Rectal smooth muscle tissue (tissue), 1 donor: ENCODE data around the gene MRAP.

Source experiments
- H3K27ac ChIP-seq: one replicate; pipeline ENCODE4 v1.7.0; 2013; ENCODE audit warnings: low read depth, low read length, inconsistent platforms
- H3K27me3 ChIP-seq: one replicate; pipeline ENCODE4 v1.7.0; 2013; ENCODE audit warnings: low read length; ENCODE audit not compliant: control insufficient read depth, insufficient read depth
- H3K36me3 ChIP-seq: one replicate; pipeline ENCODE4 v1.7.0; 2013; ENCODE audit warnings: low read length; ENCODE audit not compliant: control insufficient read depth, insufficient read depth
- H3K4me1 ChIP-seq: one replicate; pipeline ENCODE4 v1.7.0; 2013; ENCODE audit warnings: low read length; ENCODE audit not compliant: control insufficient read depth, insufficient read depth
- H3K4me3 ChIP-seq: one replicate; pipeline ENCODE4 v1.7.0; 2013; ENCODE audit warnings: low read length
- H3K9ac ChIP-seq: one replicate; pipeline ENCODE4 v1.7.0; 2013; ENCODE audit warnings: low read length

The MRAP gene

DNA sequence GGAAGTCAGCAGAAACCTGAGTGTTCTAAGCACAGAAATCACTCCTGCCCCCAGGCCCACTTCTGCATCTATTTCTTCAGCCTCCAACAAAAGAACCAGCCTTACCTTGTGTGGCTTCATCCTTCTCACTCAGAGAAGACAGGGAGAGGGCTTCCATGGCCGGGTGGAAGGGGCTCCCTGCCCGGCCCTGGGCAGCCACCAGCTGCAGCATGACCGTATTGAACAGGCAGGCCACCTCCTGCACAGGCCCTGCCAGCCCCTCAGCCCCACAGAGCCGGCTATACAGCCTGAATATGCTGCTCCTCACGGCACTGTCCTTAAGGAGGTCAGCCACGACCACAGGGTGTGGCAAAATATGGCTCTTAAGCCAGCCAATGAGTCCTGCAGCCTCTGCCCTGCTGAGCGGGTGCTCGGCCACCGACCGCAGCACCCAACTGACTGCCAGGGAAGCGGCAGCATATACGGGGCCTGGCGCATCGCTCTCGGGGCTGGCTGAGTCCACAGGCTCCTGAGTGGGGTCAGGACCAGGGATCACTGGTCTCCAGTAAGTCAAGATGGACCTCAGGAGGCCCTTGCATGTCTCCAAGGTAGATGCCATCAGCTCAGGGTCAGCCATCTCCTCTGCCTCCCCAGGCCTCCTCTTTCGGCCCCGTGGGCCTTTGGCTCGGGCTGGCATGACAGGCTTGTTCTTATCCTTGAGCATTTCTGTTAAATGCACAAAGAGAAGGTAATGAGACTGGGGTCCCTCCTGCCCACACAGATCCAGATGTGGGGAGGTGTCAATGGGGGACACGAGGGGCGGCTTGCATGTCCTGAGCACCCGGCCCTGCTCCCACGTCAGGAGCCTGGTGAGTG, 17.9 kb downstream of the MRAP start:
- H3K36me3 ChIP-seq = peaks cover 25% of the 10 kb centered on the region
- H3K4me1 ChIP-seq = no peaks in the 10 kb centered on the region
- H3K4me3 ChIP-seq = no peak overlapping the region
- no peaks in the 10 kb centered on the region for H3K27me3 ChIP-seq
- H3K27ac ChIP-seq = no peak overlapping the region
- no peak overlapping the region for H3K9ac ChIP-seq

DNA sequence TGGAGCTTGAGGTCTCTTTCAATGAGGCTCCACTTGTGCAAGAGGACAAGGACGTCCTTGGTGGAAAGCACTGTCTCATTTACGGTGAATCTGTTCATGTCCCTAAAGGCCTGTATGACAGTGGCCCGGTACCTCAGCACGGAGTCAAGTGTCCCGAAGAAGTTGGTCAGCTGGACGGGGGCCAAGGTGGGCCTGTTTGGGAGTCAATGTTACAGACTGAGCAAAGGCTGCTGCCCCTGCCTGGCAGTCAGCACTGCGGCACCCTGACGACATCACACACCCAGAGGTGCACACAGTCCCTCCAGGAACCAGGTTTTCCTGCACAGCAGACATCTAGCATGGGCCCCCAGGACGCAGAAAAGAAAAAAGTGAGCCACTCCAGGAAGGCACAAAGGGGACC, 19.1 kb downstream of the MRAP start:
- H3K36me3 ChIP-seq = peaks cover 30% of the 10 kb centered on the region
- no peaks in the 10 kb centered on the region for H3K27me3 ChIP-seq
- no peak overlapping the region for H3K4me3 ChIP-seq
- no peaks in the 10 kb centered on the region for H3K4me1 ChIP-seq
- H3K27ac ChIP-seq = no peak overlapping the region
- H3K9ac ChIP-seq = no peak overlapping the region

DNA sequence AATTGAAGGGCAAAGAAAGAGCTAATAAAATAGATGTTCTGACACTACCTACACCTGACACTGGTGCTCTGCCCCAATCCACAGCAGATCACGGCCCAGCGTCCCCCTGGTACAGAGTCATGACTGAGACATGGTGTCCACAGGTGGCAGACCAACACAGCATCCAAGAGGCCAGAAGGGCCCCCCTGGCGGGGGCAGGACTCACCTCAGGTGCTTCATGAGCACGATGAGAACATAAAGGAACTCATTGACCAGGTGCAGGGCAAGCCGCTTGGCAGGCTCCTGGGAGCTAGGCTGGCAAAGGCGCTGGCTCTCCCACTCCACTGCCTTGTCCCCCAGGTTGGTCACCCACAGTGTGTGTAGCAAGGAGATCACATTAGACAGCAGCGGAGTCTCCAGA, 20.4 kb downstream of the MRAP start:
- no peak overlapping the region for H3K9ac ChIP-seq
- H3K27ac ChIP-seq = no peak overlapping the region
- peaks cover 41% of the 10 kb centered on the region for H3K36me3 ChIP-seq
- no peaks in the 10 kb centered on the region for H3K27me3 ChIP-seq
- no peaks in the 10 kb centered on the region for H3K4me1 ChIP-seq
- no peak overlapping the region for H3K4me3 ChIP-seq

DNA sequence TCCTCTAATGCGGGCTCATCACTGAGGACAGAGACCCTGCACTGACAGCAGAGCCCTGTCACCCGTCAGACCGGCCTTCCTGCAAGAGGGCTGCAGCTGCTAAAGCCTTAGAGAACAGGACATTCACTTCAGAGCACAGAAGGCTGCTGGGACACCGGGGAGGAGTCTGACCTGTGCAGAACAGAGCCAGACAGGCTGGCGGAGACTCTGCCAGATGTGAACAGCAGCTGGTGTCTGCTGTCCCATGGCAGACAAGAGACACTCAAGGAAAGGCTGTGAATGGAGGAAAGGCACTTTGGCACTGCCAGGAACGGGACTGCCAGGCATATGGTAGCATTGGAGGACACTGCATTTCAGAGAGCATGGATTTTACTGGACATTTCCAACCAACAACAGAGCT, 21.4 kb downstream of the MRAP start:
- Histone ChIP-seq H3K4me3 (no peak overlapping the region), H3K27ac (no peak overlapping the region), H3K9ac (no peak overlapping the region), H3K27me3 (no peaks in the 10 kb centered on the region), H3K36me3 (peaks cover 47% of the 10 kb centered on the region), H3K4me1 (no peaks in the 10 kb centered on the region)

DNA sequence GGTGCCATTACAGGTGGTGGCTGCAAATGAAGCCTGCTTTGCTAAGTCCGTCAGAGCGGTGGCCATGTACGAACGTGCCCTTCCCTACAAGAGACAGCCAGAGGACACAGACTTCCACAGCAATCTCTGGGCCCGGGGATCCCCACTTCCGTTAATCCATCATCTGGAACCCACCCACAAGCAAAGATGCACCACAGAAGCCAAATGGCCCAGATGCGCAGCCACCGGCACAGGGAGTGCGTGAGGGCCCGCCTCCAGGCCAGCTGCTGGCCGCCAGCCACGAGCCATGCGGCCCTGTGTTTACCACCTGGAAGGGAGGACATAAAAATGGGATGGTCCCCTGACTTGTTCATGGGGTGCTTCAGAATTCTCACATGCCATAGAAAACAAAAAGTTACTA, 22.1 kb downstream of the MRAP start:
- no peaks in the 10 kb centered on the region for H3K27me3 ChIP-seq
- H3K9ac ChIP-seq = no peak overlapping the region

DNA sequence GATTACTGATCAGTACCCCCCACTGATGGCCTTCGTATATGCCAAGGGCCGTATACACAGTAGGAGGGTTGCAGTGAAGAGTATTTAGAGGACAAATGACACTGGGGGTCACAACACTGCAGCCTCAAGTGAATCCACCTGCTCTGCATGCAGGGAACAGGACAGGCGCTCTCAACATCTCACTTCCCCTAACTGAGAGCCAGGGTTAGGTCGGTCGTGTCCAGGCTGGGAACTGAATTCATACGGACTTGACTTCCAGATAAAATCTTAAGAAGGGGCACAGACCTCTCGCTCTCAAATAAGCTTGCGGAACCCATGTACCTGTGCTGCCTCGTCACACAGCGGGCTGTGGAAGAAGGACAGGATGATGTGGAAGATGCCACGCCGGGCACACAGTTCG, 22.8 kb downstream of the MRAP start:
- H3K27ac ChIP-seq = no peak overlapping the region
- H3K4me3 ChIP-seq = no peak overlapping the region
- peaks cover 42% of the 10 kb centered on the region for H3K36me3 ChIP-seq
- no peaks in the 10 kb centered on the region for H3K4me1 ChIP-seq
- H3K27me3 ChIP-seq = no peaks in the 10 kb centered on the region
- no peak overlapping the region for H3K9ac ChIP-seq

More for the DNA sequence above, 22.1 kb downstream of the MRAP start:
- peaks cover 47% of the 10 kb centered on the region for H3K36me3 ChIP-seq
- no peaks in the 10 kb centered on the region for H3K4me1 ChIP-seq
- H3K4me3 ChIP-seq = no peak overlapping the region
- H3K27ac ChIP-seq = no peak overlapping the region

DNA sequence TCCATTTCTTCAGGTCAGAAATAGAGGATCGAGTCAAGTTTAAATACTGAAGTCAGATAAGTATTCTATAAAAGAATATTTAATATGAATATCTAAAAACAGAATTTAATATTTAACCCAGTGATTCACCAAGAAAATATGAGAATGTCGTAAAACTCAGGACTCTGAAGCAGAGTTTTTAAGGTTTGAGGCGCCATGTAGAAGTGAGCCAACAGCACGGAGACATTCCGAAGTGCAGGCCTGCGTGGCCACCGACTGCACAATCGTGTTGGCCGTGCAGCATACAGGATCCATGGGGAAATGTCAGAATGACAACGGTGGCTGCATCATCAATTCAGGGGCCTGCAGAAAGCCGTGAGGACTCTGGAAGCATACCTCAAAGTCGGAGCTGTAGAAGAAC, 23.4 kb downstream of the MRAP start:
- Histone ChIP-seq H3K4me3 (no peak overlapping the region), H3K27ac (no peak overlapping the region), H3K27me3 (no peaks in the 10 kb centered on the region), H3K9ac (no peak overlapping the region), H3K4me1 (no peaks in the 10 kb centered on the region), H3K36me3 (peaks cover 38% of the 10 kb centered on the region)

DNA sequence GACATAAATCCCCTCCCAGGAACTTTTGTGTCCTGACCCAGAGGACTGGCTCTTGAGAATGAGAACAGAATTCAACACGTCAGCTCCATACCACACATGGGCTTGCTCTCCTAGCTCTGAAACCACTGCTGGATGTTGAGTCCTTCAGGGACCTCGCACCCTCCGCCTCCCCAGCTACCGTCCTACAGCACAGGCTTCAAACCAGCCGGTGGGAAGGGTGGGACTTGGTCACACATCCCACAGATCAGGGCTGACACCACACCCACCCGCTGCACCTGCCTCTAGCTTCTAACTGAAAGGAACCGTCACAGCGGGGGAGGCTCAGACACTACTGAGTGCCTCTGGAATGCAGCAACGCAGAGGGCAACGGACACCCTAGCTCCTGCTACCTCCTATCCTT, 24.0 kb downstream of the MRAP start:
- Histone ChIP-seq H3K27me3 (no peaks in the 10 kb centered on the region), H3K27ac (no peak overlapping the region), H3K36me3 (peaks cover 36% of the 10 kb centered on the region), H3K4me3 (no peak overlapping the region), H3K9ac (no peak overlapping the region), H3K4me1 (no peaks in the 10 kb centered on the region)

DNA sequence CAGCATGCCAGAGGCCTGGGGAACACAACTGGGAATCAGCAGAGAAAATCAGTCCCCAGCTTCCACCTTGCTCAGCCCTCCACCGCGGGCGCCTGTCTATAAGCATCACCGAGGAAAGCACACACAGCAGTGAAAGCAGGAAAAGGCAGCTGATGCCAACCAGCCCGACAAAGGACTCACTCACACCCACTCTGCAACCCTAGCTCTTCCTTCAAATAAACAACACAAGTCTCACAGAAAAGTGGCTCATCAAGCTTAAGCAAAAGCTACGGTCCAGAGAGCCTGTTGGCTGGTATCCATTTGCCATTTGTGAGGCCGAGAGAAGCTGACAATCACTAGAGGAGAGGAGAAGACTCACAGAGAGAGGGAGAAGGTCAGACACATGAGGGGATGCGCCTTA, 27.1 kb downstream of the MRAP start:
- Histone ChIP-seq H3K36me3 (peaks cover 29% of the 10 kb centered on the region), H3K4me3 (no peak overlapping the region), H3K27me3 (no peaks in the 10 kb centered on the region), H3K4me1 (peaks cover 8% of the 10 kb centered on the region), H3K9ac (no peak overlapping the region), H3K27ac (no peak overlapping the region)

DNA sequence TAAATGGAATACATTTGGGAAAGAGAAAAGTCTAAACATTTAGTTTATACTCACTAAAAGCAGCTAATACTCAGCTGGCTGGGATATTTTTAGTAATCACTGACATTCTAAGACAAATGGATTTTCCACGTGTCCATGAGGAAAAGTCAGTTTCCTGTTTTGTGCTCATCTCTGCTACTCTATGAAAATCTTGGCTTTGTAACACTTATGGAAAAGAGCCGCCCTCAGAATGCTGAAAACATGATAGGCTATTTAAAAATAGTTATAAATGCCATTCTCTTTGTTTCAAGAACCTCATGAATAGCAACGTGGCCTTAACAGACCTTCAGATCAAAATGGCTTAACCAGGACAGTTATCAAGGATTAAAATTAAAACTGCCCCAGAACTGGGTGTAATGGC, 29.9 kb downstream of the MRAP start:
- Histone ChIP-seq H3K9ac (no peak overlapping the region), H3K4me3 (no peak overlapping the region), H3K27me3 (no peaks in the 10 kb centered on the region), H3K4me1 (peaks cover 8% of the 10 kb centered on the region), H3K36me3 (peaks cover 15% of the 10 kb centered on the region), H3K27ac (peak overlapping the region; percentile 73)

DNA sequence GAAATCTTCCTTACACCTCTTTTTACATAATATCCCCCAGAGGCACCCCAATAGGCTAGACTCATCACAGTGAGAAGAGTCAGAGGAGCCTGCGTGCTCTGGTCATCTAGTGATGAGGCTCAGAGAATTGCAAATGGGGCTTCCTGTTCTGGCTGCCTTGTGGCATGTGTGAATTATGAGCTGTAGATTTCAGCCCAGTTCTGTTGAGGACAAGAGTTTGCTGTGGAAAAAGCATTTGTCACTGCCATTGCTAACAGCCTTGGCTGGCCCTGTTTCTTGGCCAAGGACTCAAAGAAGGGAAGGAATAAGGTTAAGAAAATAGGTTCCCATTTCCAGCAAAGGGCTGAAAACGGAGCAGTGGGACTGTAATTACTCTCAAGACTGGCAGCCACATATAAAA, 30.7 kb downstream of the MRAP start:
- H3K27ac ChIP-seq = peak overlapping the region; percentile 73

DNA sequence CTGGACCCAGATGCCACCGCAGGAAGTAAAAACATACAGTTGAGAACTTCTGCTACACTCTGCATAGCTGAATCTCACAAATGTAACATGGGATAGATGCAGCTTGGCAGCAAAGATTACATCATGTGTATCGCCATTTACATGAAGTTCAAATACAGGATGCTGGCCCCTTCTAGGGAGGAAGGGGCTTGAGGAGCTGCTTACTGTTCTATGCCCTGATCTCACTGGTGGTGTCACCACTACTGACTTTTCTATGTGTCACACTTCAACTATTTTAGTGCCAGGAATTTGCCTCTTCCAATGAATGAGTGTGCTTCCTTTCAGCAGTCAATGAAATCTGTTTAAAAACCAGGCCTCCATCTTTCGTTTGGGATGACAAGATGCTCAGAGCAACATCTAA, 31.1 kb downstream of the MRAP start:
- H3K36me3 ChIP-seq = peaks cover 12% of the 10 kb centered on the region
- no peak overlapping the region for H3K4me3 ChIP-seq
- peaks cover 8% of the 10 kb centered on the region for H3K4me1 ChIP-seq
- H3K27me3 ChIP-seq = no peaks in the 10 kb centered on the region
- H3K27ac ChIP-seq = peak overlapping the region; percentile 73
- H3K9ac ChIP-seq = no peak overlapping the region

More for the DNA sequence above, 30.7 kb downstream of the MRAP start:
- Histone ChIP-seq H3K4me1 (peaks cover 8% of the 10 kb centered on the region), H3K27me3 (no peaks in the 10 kb centered on the region), H3K36me3 (peaks cover 13% of the 10 kb centered on the region), H3K4me3 (no peak overlapping the region), H3K9ac (no peak overlapping the region)

DNA sequence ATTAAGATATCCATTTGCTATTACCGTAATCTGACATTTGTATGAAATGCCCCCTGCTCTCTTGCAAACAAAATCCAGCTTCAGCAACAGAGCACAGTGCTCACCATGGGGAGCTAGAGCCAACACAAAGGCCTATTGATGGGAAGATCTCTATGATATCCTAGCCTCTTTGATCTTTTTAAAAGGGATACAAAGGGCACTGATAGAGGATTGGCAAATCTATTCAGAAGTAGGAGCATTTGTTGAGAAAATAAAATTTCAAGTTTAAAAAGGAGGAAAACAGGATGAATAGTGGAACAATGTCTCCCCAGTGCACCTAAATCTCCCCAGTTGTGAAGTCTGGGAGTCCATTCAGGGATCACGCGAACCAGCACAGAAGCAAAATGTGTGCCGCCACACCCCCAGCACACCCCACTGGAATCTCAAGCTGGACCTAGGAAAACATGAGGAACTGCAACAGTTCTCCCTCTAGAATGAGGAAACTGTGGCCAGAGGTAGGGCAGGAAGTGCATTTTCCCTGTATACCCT, 32.2 kb downstream of the MRAP start:
- no peak overlapping the region for H3K27ac ChIP-seq
- no peak overlapping the region for H3K9ac ChIP-seq

More for the DNA sequence above, 32.2 kb downstream of the MRAP start:
- peaks cover 8% of the 10 kb centered on the region for H3K4me1 ChIP-seq
- H3K27me3 ChIP-seq = no peaks in the 10 kb centered on the region
- H3K4me3 ChIP-seq = no peak overlapping the region
- peaks cover 15% of the 10 kb centered on the region for H3K36me3 ChIP-seq
